HG03520 (cell line): ENCODE measurements around the gene OR8D1.
A peak's percentile ranks its signal among the peaks of the same experiment; 100 is the strongest.

ENCODE experiments used
- ATAC-seq: cut with Tn5 transposase; IDR thresholded peaks from one replicate; pipeline ENCODE4 v1.9.1; 2021; ENCODE audit warnings: mild to moderate bottlenecking, moderate library complexity; ENCODE audit not compliant: unreplicated experiment

OR8D1 gene

DNA sequence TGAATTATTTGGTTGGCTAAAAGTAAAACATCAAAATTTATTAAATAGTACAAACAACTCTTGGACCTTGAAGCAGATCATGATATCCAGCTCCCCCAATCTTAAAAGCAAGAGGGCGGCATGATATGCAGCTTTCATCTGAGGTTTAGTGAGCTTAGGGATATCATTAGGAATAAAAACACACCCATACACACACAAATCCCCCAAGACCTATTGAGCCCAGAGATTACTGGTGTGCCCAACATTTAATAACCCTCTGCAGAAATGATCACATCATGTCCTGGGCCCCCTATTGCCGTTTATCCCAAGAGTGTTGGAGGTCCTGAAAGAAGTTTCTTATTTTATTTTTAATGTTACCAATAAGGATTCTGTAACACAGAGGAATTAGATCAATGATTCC lies at the start of gene OR8D1:
Gene OR8D1 (minus strand): TSS at position 101 of the 400 bp plus-strand sequence. CDS start 3,183 bp downstream, outside the sequence.
- no peak for ATAC-seq

DNA sequence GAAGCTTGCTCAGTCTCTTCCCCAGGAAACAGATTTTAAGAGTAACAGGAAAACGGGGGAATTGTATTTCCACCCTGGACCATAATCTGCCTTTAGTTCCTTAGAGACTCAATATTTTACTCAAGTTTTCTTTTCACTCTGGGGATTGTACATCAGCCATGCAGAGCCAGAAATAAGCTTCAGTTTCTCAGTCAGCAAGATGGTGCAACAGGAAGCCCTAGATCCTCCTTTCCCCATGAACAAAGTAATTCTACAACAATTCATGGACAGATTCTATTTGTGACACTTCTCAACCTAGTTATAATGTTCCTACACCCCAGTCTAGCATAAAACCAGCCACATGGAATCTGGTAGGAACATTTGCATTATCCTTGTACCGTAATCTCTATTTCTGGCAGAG lies 45.8 kb upstream of the OR8D1 start:
- no peak for ATAC-seq

DNA sequence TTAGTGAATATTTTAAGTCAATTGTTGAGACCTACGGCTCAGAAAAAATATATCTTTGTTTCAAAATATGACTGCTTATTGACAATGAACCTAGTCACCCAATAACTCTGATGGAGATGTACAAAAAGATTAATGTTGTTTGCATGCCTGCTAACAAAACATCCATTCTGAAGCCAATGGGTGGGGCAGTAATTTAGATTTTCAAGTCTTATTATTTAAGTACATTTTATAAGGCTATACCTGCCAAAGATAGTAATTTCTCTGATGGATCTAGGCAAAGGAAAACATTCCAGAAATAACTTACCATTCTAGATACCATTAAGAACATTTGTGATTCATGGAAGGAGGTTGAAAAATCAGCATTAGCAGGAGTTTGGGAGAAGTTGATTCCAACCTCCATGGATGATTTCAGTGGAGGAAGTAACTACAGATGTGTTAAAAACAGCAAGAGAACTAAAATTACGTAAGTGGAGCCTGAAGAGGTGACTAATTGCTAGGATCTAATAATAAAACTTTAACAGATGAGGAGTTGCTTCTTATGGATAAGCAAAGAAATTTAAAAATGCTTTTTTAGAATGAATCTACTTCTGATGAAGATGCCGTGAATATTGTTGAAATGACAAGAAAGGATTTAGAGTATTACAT lies 32.7 kb upstream of the OR8D1 start:
- ATAC-seq, result no peak

DNA sequence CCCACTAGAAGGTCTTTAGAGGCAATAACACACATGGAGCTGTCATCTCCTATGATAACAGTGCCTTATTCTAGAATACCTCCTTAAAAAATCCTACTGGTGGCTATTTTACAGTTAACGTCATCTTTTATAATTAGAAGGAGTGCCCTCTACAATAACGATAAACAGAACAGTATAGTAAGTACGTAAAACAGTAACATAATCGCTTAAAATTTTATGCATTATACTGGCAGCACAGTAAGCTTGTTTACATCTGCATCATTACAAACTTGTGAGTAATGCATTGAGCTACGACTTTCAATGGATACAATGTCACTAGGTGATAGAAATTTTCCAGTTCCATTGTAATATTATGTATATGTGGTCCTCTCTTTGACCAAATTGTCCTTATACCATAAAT lies 30.6 kb upstream of the OR8D1 start:
- no peak for ATAC-seq

DNA sequence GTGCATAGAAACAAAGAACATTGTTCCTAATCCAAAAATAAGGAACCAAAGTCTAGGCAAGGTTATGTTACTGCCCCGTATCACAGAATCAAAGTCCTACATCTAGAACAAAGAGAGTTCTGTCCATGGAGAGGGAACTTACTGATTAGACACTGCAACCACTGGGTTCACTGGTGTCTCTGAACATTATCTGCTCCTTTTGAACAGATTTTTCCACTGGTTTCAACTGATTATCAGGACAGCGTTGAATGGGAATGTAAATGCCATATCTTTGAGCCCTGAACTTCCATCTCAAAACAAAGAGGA lies 26.3 kb upstream of the OR8D1 start:
- no peak for ATAC-seq

DNA sequence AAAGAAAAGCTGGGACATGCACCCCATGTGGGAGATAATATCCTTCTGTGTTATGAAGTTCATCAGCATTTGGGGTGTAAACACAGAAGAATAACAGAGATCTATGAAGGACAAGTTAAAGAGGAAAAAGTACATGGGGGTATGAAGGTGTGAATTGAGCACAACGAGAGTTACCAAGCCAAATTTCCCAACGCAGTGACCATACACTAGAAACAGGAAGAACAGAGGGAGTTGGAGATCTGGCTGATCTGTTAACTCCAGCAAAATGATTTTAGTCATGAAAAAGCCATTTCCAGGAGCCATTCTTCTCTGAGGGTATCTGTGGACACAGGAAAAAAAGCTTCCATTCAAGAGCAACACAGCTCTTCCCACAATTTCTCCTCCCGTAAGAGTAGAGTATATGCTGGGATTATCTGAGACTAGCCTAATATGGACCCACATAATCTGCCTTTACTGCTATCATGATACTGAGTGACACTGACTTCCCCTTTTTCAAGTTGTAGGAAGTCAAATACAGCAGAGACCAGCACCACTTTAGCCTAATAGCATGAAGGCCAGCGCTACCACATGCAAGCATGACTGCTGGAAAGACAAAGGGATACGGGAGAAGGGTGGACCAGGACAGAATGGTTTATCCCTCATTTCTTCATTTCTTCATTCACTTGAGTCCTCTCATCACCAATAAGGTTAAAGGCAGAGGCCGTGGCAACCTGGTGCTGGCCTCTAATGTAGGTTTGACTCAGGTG lies 25.8 kb upstream of the OR8D1 start:
- no peak for ATAC-seq

DNA sequence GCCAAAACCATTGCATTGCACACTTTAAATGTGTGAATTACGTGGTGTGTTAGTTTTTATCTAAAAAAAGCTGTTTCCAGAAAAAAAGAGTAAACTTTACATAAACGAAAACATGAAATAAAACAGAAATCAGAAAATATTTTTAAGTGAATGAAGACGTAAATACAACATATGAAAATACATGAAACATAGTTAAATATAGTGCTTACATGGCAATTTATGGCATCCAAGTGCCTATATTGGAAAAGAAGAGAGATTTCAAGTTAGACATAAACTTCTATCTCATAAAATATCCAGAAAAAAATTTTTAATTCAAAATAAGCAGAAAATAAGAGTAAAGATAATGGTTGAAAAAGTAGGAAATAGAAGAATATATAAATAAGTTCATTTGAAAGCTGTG lies 18.1 kb upstream of the OR8D1 start:
- no peak for ATAC-seq

DNA sequence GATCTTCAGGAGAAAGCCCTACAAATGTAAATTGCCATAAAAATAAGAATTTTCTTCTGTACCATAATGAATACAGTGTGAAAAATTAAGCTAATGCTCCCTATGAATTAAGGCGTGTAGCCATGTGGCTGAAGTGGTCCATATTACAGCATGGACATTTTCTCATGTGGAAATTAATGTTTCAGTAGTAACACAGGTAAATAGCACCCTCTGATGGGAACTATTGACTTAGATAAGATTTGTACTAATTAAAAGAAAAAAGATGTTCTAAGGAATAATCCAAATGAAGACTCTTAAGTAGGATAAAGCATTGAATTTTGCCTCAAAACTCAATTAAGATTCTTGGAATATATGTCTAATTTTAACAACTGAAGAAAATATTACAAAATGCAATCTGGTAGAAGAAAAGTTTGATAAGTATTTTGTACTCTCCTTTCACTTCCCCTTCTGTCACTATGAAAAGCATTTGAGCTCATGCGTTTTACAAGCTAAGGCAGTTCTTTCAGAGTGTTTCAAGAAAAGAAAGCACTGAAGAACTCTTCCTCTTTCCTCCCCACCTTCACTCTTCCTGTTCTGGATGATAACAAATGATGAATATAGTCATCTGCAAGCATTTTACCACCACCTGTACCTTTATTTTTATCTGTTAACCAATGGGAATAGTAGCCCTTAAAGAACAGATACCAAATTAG lies 16.2 kb upstream of the OR8D1 start:
- peak; percentile 87 for ATAC-seq

DNA sequence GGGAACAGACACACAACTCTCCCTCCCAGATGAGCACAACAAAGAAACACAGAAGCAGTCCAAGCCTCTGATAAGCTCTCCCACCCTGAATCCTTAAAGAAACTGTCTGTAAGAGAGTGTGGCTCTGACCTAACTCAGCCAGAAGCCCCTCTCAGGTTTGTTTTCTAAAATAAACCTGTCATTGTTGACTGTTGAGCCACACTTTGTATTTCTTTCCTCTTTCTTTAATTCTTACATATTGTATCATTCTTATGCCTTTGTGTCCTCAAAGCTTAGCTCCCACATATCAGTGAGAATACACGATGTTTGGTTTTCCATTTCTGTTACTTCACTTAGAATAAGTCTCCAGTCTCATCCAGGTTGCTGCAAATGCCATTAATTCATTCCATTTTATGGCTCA lies 14.0 kb upstream of the OR8D1 start:
- ATAC-seq, result no peak

DNA sequence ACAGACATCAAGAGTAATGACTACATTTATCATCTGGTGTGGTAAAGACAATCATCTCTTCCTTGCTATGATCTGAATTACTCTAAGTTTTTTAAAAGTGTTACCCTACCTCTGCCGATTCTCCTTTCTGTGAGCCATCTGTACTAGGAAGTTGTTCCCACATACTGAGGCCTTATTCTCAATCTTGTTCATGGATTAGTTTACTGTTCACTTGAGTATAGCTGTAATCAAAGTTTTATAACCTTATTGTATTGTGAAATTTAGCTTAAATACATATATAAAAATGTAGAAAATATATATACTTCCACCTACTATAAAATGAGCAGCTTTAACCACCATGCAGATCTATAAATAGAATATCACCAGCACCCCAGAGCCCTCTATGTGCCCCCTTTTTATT lies 8.6 kb upstream of the OR8D1 start:
- ATAC-seq, result no peak

DNA sequence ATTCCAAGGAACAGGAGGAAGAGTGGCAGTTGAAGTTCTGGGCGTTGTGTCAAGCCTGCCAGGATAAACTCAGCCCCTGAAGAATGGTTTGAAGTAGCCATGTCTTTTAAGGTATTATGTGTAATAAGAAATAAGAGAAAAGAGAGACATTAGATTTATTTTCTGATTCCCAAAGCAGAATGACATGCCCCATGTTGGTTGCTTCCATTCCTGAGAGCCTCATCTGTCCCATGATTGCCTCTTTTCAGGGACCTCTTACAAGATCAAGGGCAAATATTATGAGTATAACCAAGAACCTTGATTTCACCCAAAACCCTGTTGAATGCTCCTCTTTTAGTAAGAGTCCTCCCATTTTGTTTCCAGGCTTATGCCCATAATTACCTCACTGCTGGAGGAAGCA lies 6.3 kb upstream of the OR8D1 start, which contains the start of gene OR8D2:
Gene OR8D2 (minus strand): TSS at position 101 of the 400 bp plus-strand sequence. CDS start 0 bp downstream, at position 101.
- ATAC-seq, result no peak

DNA sequence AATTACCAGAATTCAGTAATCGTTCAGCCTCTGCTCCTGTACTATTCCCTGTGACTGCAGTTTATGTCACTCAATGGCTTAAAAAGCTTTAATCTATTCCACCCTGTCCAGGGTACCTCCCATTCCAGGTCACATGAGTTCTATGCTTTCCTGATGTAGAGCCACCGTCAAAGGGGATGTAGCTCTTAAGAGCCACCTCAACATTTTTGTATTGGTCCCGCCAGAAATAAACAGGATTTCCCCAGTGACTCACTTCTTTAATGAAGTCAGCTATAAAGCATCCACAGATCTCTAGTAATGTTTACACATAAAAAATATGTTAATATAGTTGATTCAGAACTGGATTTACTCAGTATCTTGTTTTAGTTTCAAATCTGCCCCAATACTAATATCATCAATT lies 1.3 kb upstream of the OR8D1 start:
- no peak for ATAC-seq

DNA sequence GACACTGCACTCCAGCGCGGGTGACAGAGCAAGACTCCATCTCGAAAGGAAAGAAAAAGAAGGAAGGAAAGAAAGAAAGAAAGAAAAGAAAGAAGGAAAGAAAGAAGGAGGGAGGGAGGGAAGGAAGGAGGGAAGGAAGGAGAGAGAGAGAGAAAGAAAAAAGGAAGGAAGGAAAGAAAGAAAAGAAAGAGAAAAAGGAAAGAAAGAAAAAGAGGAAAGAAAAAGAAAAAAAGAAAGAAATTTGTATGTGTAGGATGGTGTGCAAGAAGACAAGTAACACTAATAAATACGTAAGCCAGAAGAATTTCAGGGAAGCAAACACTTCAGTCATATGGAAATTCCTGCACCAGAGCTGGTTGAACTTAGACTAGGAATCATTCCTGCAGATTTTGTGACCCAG lies 618 bp downstream of the OR8D1 start:
- ATAC-seq, result no peak

DNA sequence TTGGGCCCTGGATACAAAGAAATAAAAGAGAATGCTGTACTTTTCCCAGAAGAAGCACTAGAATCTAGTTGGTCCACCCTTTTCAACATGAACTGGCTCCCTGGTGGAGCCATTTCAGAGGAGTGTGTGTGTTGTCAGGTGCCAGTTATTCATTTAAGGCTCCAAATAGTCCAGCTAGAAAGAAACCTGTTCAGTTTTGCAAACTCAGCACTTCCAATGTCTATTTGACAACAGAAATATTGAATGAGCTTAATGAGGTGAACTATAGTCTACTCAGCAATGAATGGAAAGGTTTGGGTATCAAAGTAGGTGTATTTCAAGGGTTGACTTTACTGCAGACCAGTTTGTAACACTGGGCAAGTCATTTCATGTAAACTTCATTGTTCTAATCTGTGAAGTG lies 2.1 kb downstream of the OR8D1 start:
- no peak for ATAC-seq

DNA sequence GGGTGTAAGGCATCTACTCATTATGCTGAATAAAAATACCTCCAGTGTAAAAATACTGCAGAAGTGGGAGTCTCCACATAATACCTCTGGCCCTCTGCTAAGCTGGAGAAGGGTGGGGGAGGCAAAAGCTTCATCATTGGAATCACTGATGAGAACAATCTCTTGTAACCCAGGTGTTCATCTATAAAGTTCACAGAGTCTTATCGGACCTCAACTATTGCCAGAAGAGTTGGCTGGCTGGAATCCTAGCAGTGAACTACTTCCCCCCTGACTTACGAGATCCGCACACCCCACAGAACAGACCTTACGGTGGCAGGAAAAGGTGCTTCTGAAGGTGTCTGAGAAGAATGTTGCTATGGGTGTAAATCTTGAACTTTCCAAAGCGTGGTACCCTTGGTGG lies 2.5 kb downstream of the OR8D1 start:
- no peak for ATAC-seq

DNA sequence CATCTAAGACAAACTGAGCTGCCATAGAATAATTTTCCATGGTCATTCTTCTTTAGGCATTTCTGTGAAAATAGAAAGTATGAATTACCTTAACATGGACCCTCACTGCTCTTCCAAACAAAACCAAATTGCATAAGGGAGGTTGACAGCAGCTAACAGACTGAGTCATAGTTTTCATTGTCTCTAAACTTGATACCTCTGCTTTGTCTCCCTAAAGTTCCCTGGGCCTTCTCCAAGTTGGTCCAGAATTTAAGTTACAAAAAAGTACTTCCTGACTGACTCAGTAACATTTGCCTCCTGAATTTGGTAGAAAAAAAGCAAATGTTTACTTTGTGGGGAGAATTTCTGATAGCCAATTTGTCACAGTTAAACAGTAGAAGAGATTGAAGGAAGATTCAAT lies 3.0 kb downstream of the OR8D1 start:
- ATAC-seq, result no peak

DNA sequence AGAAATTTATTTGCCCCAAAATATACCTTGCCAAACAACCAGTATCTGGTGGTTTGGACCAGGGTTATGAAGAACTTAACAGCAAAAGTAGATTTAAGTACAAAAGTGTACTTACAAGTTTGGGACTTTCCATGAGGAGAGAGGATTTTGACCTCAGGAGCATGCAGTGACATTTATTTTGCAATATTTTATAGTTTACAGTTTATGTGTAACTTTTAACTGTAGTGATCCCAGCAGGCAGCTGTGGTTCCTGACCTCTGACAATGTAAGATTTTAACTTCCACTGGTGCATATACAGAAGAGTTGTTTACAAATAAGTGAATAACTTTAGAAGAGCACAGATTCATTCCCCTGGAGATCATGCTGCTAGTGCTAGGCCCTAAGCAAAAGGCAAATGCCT lies 6.7 kb downstream of the OR8D1 start:
- ATAC-seq, result no peak

DNA sequence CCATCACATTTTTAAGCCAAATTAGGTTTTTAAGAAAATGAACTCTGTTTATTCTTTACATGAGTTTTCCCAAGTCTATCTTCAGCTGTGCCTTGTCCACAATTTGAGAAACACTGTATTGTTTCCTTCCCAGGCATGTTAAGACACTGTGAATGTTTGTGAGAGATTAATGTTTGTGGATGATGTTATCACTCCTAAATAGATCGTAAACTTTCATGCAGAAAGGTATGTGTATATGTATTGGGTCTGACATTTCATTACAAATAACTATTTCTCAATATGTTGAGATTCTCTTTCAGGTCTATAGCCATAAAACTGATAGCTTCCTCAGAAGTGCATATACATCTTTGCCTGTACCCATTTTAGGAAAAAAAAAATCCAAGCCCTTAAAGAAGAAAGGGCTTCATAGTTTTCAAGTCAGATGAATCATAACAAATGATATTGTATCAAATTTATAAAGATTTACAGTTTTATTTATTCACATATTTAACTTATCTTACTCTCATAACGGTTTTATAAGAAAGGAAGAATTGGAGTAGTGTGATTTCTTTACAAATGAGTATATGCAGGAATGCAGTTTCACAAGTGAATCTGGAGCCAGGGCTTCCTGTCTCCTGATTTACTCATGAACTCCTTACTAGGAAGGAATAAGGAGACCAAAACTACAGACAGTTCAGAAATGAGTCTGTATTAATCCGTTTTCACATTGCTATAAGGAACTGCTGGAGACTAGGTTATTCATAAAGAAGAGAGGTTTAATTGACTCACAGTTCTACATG lies 11.2 kb downstream of the OR8D1 start:
- no peak for ATAC-seq

DNA sequence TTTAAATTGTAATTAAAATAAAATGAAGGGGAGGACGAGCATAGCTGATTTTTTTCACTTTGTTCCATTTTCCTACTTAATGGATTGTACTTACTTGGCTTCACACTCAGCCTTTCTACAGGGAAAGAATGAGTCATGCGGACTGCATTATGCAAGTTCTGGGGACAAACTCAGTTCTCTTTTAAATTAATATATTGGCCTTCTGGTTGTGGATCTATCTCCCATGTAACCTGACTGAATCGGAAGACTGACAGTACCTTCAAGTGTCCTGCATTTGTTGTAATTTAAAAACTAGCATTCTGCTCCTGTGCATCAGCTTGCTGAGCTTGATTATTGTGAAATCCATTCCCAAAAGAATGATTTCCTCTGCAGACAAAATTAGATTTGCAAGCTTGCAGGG lies 12.2 kb downstream of the OR8D1 start:
- ATAC-seq, result no peak

DNA sequence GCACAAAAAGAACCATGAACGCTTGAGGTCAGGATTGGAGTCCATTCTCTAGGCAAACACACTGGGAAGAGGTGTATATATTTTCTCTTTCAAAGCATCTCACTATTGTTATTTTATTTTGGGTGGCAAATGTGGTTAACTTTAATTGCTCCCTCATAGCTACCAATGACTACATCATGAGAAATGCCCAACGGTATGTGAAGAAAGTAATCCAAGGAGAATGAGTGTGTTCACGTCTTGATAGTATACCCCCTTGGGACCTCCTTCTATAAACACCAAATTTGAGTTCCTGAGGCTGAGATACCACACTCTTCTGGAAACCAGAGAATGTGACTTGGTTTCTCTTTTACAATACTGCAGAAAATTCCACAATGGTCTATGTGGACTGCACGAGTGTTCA lies 15.8 kb downstream of the OR8D1 start:
- ATAC-seq, result no peak

DNA sequence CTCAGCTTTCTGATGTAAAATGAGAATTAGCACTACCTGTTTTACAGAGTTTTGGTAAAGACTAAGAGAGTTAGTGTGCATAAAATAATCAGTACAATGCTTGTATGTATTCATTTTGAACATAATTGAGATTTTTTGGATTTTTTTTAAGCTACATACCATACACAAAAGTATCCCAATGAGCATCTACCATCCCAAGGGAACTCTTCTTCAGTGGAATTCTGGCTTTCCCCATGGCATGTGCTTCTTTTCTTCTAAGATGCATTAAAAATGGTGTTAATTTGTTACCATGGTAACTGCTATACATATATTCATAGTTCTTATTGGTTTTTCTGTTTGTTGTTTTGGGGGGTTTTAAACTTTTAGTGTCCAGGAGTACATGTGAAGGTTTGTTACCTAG lies 17.7 kb downstream of the OR8D1 start:
- ATAC-seq, result no peak
